SK-N-SH (cell line): ENCODE measurements around the gene FANCG. TPM values are rescaled to one million over a fixed set of nuclear protein-coding genes. Genes with fewer than 3 reads are reported as not detected.

ENCODE experiments used
- CTCF ChIA-PET: fragments of 300-600, 350-600 bp; formaldehyde crosslinking; extraction: SDS; loops from one replicate; lab custom pipeline; 2021; lab: Yijun Ruan, JAX
- POLR2A ChIA-PET: fragments of 350-600 bp; sonication (Branson Sonifier 250); formaldehyde crosslinking; extraction: SDS; loops from one replicate; lab custom pipeline; 2020; ENCODE audit warnings: antibody characterized with exemption, inconsistent platforms; lab: Yijun Ruan, JAX
- DNase-seq: peaks from one replicate; pipeline ENCODE4 v3.0.0; 2012
- H2AFZ ChIP-seq: fragments of 200-600 bp; sonication (generic); 2 replicates; pipeline ENCODE4 v1.8.1; 2016; ENCODE audit warnings: antibody characterized with exemption, mild to moderate bottlenecking, low read depth
- H3F3A ChIP-seq: fragments of 200-600 bp; sonication (generic); replicated peaks from 2 replicates; pipeline ENCODE3; 2016; ENCODE audit warnings: antibody characterized with exemption, mild to moderate bottlenecking; ENCODE audit not compliant: insufficient read depth
- H3K27ac ChIP-seq, 2 experiments: fragments of 200-500 bp in 1 of 2; fragments of 200-600 bp in 1 of 2; sonication (Bioruptor generic) in 1 of 2; sonication (generic), shearing (Covaris generic) in 1 of 2; 2 replicates each; pipeline versions ENCODE4 v1.5.1 to v1.6.1; 2014 to 2016; ENCODE audit warnings: low read depth in 2 of 2, inconsistent platforms in 1 of 2, low read length in 1 of 2, mild to moderate bottlenecking in 1 of 2, mixed read lengths in 1 of 2
- H3K27me3 ChIP-seq: fragments of 200-600 bp; sonication (generic), shearing (Covaris generic); 2 replicates; pipeline ENCODE4 v1.6.1; 2016; ENCODE audit warnings: mixed run types; ENCODE audit not compliant: insufficient read depth
- H3K36me3 ChIP-seq, 2 experiments: fragments of 200-500 bp in 1 of 2; fragments of 200-600 bp in 1 of 2; sonication (Bioruptor generic) in 1 of 2; sonication (generic) in 1 of 2; replicated peaks in 1 of 2; 2 replicates each; pipeline versions ENCODE3 to v1.5.1; 2014 to 2016; ENCODE audit warnings: low read length in 1 of 2, mild to moderate bottlenecking in 1 of 2; ENCODE audit not compliant: insufficient read depth in 2 of 2, control insufficient read depth in 1 of 2
- H3K4me1 ChIP-seq, 2 experiments: fragments of 200-500 bp in 1 of 2; fragments of 200-600 bp in 1 of 2; sonication (Bioruptor generic) in 1 of 2; sonication (generic), shearing (Covaris generic) in 1 of 2; 2 replicates each; pipeline versions ENCODE4 v1.5.1 to v1.6.1; 2014 to 2016; ENCODE audit warnings: low read depth in 1 of 2, low read length in 1 of 2, mixed run types in 1 of 2; ENCODE audit not compliant: insufficient read depth in 2 of 2, control insufficient read depth in 1 of 2
- H3K4me2 ChIP-seq: fragments of 200-600 bp; sonication (generic), shearing (Covaris generic); 2 replicates; pipeline ENCODE4 v1.6.1; 2017; ENCODE audit warnings: mixed run types
- H3K4me3 ChIP-seq, 2 experiments: fragments of 200-500 bp in 1 of 2; fragments of 200-600 bp in 1 of 2; sonication (Bioruptor generic) in 1 of 2; sonication (generic), shearing (Covaris generic) in 1 of 2; 2 replicates each; pipeline versions ENCODE4 v1.5.1 to v1.8.1; 2014 to 2016; ENCODE audit warnings: low read depth in 2 of 2, inconsistent platforms in 1 of 2, low read length in 1 of 2, mild to moderate bottlenecking in 1 of 2, mixed read lengths in 1 of 2, moderate library complexity in 1 of 2
- H3K79me2 ChIP-seq: fragments of 200-600 bp; sonication (generic); 2 replicates; pipeline ENCODE4 v1.8.1; 2017; ENCODE audit warnings: mild to moderate bottlenecking; ENCODE audit not compliant: insufficient read depth
- H3K9ac ChIP-seq: fragments of 200-600 bp; sonication (generic); 2 replicates; pipeline ENCODE4 v1.6.1; 2017; ENCODE audit warnings: mixed run types
- H3K9me2 ChIP-seq: fragments of 200-600 bp; sonication (generic); 2 replicates; pipeline ENCODE4 v1.6.1; 2017; ENCODE audit warnings: mixed run types
- H3K9me3 ChIP-seq: fragments of 200-600 bp; sonication (generic); 2 replicates; pipeline ENCODE4 v1.6.1; 2017; ENCODE audit warnings: mixed run types, mild to moderate bottlenecking, moderate library complexity
- H4K20me1 ChIP-seq: fragments of 200-600 bp; sonication (generic); 2 replicates; pipeline ENCODE4 v1.6.1; 2017; ENCODE audit warnings: mild to moderate bottlenecking, mixed run types; ENCODE audit not compliant: insufficient read depth
- EP300 ChIP-seq, 2 experiments: IDR thresholded peaks; 2 replicates each; pipeline versions ENCODE4 v1.4.0 to v1.6.1; 2012; ENCODE audit warnings: borderline replicate concordance in 1 of 2, low read depth in 1 of 2, low read length in 1 of 2
- JUND ChIP-seq: IDR thresholded peaks from 2 replicates; pipeline ENCODE4 v1.4.0; 2012
- MXI1 ChIP-seq: IDR thresholded peaks from 2 replicates; pipeline ENCODE4 v1.6.1; 2012; ENCODE audit warnings: mild to moderate bottlenecking, low read depth, low read length, improper control_type of control experiment
- NRF1 ChIP-seq: IDR thresholded peaks from 2 replicates; pipeline ENCODE4 v1.6.1; 2012; ENCODE audit warnings: low read depth, mild to moderate bottlenecking, low read length
- POLR2AphosphoS5 ChIP-seq: IDR thresholded peaks from 2 replicates; pipeline ENCODE4 v1.6.1; 2012; ENCODE audit warnings: low read depth, low read length
- RFX5 ChIP-seq: IDR thresholded peaks from 2 replicates; pipeline ENCODE4 v1.6.1; 2012; ENCODE audit warnings: mild to moderate bottlenecking, improper control_type of control experiment, low read length
- SIN3A ChIP-seq: IDR thresholded peaks from 2 replicates; pipeline ENCODE4 v1.6.1; 2012; ENCODE audit warnings: low read depth, mild to moderate bottlenecking, low read length, moderate library complexity, borderline replicate concordance
- TAF1 ChIP-seq: IDR thresholded peaks from 2 replicates; pipeline ENCODE4 v1.6.1; 2012; ENCODE audit warnings: low read depth, mild to moderate bottlenecking, low read length, moderate library complexity, borderline replicate concordance
- TEAD4 ChIP-seq: IDR thresholded peaks from 2 replicates; pipeline ENCODE4 v1.4.0; 2012; ENCODE audit warnings: mild to moderate bottlenecking, borderline replicate concordance; ENCODE audit not compliant: insufficient read depth
- YY1 ChIP-seq: IDR thresholded peaks from 2 replicates; pipeline ENCODE4 v1.4.0; 2012; ENCODE audit warnings: low read depth, mild to moderate bottlenecking
- whole genome bisulfite sequencing: methylation state at CpG from one replicate; pipeline ENCODE4 v1.1.6; 2017; ENCODE audit warnings: low lambda C conversion rate; 5-methylcytosine and 5-hydroxymethylcytosine counted together
- polyA plus RNA-seq, 3 experiments: library from polyadenylated mRNA; depleted of rRNA; stranded (reverse); fragments of >200 nt; gene quantifications; 2 replicates each; pipeline ENCODE4 v1.2.3, GENCODE V29; 2012
- TF ChIP-seq, protein P1 (sequence below): IDR thresholded peaks from 2 replicates; pipeline ENCODE4 v1.6.1; 2012; ENCODE audit warnings: mild to moderate bottlenecking, low read depth, low read length, moderate library complexity
- TF ChIP-seq, protein P2 (sequence below): IDR thresholded peaks from 2 replicates; pipeline ENCODE4 v1.4.0; 2012; ENCODE audit warnings: low read depth
- TF ChIP-seq, protein P3 (sequence below): fragments of 200-600 bp; sonication (generic); IDR thresholded peaks from 2 replicates; pipeline ENCODE4 v1.6.1; 2017; ENCODE audit warnings: antibody characterized with exemption, mild to moderate bottlenecking, moderate library complexity

The FANCG gene
- polyA plus RNA-seq, 1 of the 3 experiments (the other 2 are of a cell fraction) = 25.6 TPM

DNA sequence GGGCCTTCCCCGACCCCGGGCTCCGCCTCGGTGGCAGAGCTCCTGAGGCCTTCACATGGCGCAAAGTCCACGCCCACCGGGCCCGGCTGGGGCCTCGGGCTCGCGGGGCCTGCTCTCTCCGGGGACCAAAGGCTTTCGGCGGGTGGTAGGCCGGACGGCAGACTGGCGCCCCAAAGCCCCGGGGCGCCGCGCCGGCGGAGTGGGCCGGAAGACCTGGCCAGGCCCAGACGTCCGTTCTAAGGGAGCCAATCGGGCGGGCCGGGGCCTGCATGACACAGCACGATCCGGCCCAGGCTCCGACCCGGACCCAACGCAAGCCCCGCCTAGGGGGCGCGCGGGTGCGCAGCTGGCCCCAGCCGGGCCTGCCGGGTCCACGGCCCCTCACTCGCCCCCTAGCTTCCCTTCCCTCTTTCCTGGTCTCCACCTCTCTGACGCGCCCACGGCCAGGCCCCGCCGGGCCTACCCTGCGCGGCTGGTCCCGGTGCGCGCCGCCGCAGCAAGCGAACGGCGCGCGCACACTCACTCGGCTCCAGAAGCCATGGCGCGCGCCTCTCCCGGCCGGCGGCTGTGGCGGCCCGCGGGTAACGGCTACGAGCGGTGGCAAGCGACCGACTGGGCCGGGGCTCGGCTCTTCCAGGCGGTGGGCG is 7.8 kb downstream of the FANCG start:
- DNase-seq = peak; percentile 92
- WGBS = 0% methylated on average over 18 of the region's 79 CpGs
- ChIA-PET POLR2A (interaction anchor here (0.6 to 2.6 kb wide), 18 partner anchors 8 to 501 kb away, joined by 3 to 16 read pairs (median 4); partner anchors contain the start of genes DNAJB5, FANCG, PIGO and STOML2), CTCF (interaction anchor here (1.0 to 3.2 kb wide), 7 partner anchors 9 to 80 kb away, joined by 3 to 19 read pairs (median 4); partner anchors contain the start of genes FANCG and PIGO)
- H3K4me3 ChIP-seq = peak overlapping the region; percentile 89 to 97
- peaks cover 54% of the 10 kb centered on the region for H3K79me2 ChIP-seq
- H3K9me2 ChIP-seq = no peaks in the 10 kb centered on the region
- H3F3A ChIP-seq = peaks cover 24% of the 10 kb centered on the region
- TF ChIP-seq JUND = peak; percentile 5; the same call in 1 of the 2 replicates
- peak; percentile 28; the same call in 1 of the 2 replicates for TF ChIP-seq YY1
- peak; percentile 83; the same call in 1 of the 2 replicates for TF ChIP-seq SIN3A
- TF ChIP-seq, protein P1, sequence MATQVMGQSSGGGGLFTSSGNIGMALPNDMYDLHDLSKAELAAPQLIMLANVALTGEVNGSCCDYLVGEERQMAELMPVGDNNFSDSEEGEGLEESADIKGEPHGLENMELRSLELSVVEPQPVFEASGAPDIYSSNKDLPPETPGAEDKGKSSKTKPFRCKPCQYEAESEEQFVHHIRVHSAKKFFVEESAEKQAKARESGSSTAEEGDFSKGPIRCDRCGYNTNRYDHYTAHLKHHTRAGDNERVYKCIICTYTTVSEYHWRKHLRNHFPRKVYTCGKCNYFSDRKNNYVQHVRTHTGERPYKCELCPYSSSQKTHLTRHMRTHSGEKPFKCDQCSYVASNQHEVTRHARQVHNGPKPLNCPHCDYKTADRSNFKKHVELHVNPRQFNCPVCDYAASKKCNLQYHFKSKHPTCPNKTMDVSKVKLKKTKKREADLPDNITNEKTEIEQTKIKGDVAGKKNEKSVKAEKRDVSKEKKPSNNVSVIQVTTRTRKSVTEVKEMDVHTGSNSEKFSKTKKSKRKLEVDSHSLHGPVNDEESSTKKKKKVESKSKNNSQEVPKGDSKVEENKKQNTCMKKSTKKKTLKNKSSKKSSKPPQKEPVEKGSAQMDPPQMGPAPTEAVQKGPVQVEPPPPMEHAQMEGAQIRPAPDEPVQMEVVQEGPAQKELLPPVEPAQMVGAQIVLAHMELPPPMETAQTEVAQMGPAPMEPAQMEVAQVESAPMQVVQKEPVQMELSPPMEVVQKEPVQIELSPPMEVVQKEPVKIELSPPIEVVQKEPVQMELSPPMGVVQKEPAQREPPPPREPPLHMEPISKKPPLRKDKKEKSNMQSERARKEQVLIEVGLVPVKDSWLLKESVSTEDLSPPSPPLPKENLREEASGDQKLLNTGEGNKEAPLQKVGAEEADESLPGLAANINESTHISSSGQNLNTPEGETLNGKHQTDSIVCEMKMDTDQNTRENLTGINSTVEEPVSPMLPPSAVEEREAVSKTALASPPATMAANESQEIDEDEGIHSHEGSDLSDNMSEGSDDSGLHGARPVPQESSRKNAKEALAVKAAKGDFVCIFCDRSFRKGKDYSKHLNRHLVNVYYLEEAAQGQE = 0 out of 2 replicates have a peak, but pooled peaks have one; percentile 4
- TF ChIP-seq TEAD4 = no peak
- no peak for TF ChIP-seq EP300 (IDR thresholded peaks at IDR 0.05; ENCODE audit: borderline replicate concordance in 1 of 2, low read depth in 1 of 2, low read length in 1 of 2)
- no peak for TF ChIP-seq POLR2AphosphoS5
- TF ChIP-seq, protein P2, sequence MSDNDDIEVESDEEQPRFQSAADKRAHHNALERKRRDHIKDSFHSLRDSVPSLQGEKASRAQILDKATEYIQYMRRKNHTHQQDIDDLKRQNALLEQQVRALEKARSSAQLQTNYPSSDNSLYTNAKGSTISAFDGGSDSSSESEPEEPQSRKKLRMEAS = peak; percentile 42; the same call in 1 of the 2 replicates
- TF ChIP-seq NRF1 = peak; percentile 41
- TF ChIP-seq, protein P3, sequence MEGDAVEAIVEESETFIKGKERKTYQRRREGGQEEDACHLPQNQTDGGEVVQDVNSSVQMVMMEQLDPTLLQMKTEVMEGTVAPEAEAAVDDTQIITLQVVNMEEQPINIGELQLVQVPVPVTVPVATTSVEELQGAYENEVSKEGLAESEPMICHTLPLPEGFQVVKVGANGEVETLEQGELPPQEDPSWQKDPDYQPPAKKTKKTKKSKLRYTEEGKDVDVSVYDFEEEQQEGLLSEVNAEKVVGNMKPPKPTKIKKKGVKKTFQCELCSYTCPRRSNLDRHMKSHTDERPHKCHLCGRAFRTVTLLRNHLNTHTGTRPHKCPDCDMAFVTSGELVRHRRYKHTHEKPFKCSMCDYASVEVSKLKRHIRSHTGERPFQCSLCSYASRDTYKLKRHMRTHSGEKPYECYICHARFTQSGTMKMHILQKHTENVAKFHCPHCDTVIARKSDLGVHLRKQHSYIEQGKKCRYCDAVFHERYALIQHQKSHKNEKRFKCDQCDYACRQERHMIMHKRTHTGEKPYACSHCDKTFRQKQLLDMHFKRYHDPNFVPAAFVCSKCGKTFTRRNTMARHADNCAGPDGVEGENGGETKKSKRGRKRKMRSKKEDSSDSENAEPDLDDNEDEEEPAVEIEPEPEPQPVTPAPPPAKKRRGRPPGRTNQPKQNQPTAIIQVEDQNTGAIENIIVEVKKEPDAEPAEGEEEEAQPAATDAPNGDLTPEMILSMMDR = peak; percentile 43
- TF ChIP-seq TAF1 = 0 out of 2 replicates have a peak, but pooled peaks have one; percentile 40
- peak; percentile 84 for TF ChIP-seq MXI1
- TF ChIP-seq RFX5 = peak; percentile 78
- no peaks in the 10 kb centered on the region for H3K27me3 ChIP-seq
- H4K20me1 ChIP-seq = peaks cover 54% of the 10 kb centered on the region
- peak overlapping the region; percentile 97 to 100 for H3K27ac ChIP-seq
- H2AFZ ChIP-seq = no peak overlapping the region; the same call in 1 of the 2 replicates
- peaks cover 30 to 48% of the 10 kb centered on the region in 2 experiments for H3K36me3 ChIP-seq
- peak overlapping the region; percentile 100 for H3K9ac ChIP-seq
- H3K9me3 ChIP-seq = no peaks in the 10 kb centered on the region
- peaks cover 21 to 22% of the 10 kb centered on the region in 2 experiments for H3K4me1 ChIP-seq
- peak overlapping the region; percentile 95 for H3K4me2 ChIP-seq
